Measurements from ENCODE around the gene TPBG.
"Not testable (repeated sequence)": the region's sequence is repeated elsewhere in the genome, so short reads cannot be mapped to it uniquely, and the experiment has no call there.

The TPBG gene

GRCh38 chr6:82380566-82381185 lies 17.1 kb downstream of the TPBG start:
- Histone ChIP-seq H3K4me3 (ENCODE audit: low read depth in 1 of 2, low read length in 2 of 2) (no peak overlapping the region), H3K27me3 (ENCODE audit: control insufficient read depth in 1 of 2, insufficient read depth in 2 of 2, low read length in 2 of 2) (no peaks in the 10 kb centered on the region), H3K9ac (ENCODE audit: low read length) (no peak overlapping the region), H3K9me3 (ENCODE audit: low read length) (no peaks in the 10 kb centered on the region), H3K4me1 (ENCODE audit: insufficient read depth, low read length) (no peaks in the 10 kb centered on the region), H3K36me3 (ENCODE audit: insufficient read depth, low read length) (no peaks in the 10 kb centered on the region), H3K27ac (ENCODE audit: low read depth, low read length) (no peak overlapping the region)

DNA sequence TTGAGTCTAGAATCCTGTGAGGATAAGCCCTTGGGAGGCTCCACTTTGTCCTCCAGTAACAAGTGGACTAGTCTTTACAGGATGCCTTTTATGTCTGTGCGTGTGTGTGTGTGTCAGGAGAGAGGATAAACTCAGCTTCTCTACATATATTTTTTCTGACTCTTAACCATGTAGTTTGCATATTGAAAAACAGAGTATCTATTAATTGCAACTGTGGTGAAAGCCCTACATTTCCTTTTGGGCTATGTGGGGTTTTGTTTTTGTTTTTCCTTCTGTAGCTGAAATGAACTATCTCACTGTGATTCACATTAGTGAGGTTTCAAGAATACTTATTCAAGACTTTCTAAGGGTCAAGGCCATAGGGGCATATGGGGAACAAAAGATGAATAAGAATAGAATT lies 17.7 kb downstream of the TPBG start:
- no peak overlapping the region for H3K4me3 ChIP-seq (ENCODE audit: low read depth in 1 of 2, low read length in 2 of 2)
- no peaks in the 10 kb centered on the region for H3K36me3 ChIP-seq (ENCODE audit: insufficient read depth, low read length)
- H3K27ac ChIP-seq (ENCODE audit: low read depth, low read length) = no peak overlapping the region
- H3K27me3 ChIP-seq (ENCODE audit: control insufficient read depth in 1 of 2, insufficient read depth in 2 of 2, low read length in 2 of 2) = no peaks in the 10 kb centered on the region
- no peaks in the 10 kb centered on the region for H3K4me1 ChIP-seq (ENCODE audit: insufficient read depth, low read length)
- no peak overlapping the region for H3K9ac ChIP-seq (ENCODE audit: low read length)
- H3K9me3 ChIP-seq (ENCODE audit: low read length) = no peaks in the 10 kb centered on the region

DNA sequence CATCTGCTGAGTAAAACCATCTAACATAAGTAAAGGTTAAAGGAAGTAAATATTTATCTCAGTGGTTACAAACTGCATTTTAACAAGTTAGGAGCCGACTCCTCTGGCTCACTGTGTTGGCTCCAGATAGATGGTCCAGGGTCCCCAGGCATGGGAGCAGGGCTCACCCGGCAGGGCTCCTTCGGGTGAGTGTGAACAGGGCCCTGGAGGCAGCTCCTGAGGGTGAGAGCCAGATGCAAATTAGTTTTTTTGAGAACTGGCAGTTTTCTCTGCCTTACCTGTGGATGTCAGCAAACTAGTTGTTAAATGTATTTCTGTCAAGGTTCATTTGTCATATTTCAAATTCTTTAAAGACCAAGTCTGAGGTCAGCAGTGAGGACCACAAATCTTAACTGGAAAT lies 21.5 kb downstream of the TPBG start:
- no peaks in the 10 kb centered on the region for H3K9me3 ChIP-seq (ENCODE audit: low read length)
- H3K36me3 ChIP-seq (ENCODE audit: insufficient read depth, low read length) = no peaks in the 10 kb centered on the region
- H3K4me3 ChIP-seq (ENCODE audit: low read depth in 1 of 2, low read length in 2 of 2) = no peak overlapping the region
- H3K4me1 ChIP-seq (ENCODE audit: insufficient read depth, low read length) = no peaks in the 10 kb centered on the region
- no peak overlapping the region for H3K9ac ChIP-seq (ENCODE audit: low read length)
- H3K27me3 ChIP-seq (ENCODE audit: control insufficient read depth in 1 of 2, insufficient read depth in 2 of 2, low read length in 2 of 2) = no peaks in the 10 kb centered on the region
- no peak overlapping the region for H3K27ac ChIP-seq (ENCODE audit: low read depth, low read length)

DNA sequence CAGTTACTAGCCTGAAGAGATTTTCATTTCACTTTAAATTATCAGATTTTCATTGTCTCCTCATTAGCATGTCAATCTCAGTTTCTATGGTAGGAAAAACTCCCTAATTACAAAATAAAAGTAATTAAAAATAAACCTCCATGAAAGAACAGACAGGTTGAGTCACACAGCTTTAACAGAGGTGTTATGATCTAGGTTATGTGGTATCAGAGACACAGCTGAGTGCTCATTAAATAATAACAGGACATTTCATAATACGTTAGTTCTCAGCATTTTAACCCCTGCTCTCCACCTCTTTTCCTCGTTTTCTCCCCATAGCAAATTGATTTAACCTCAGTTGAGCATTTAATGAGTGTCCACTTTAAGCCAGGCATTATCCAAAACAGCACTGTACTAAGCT lies 21.9 kb downstream of the TPBG start:
- H3K27ac ChIP-seq (ENCODE audit: low read depth, low read length) = no peak overlapping the region
- H3K27me3 ChIP-seq (ENCODE audit: control insufficient read depth in 1 of 2, insufficient read depth in 2 of 2, low read length in 2 of 2) = no peaks in the 10 kb centered on the region
- no peak overlapping the region for H3K4me3 ChIP-seq (ENCODE audit: low read depth in 1 of 2, low read length in 2 of 2)
- H3K9me3 ChIP-seq (ENCODE audit: low read length) = no peaks in the 10 kb centered on the region
- no peak overlapping the region for H3K9ac ChIP-seq (ENCODE audit: low read length)
- no peaks in the 10 kb centered on the region for H3K36me3 ChIP-seq (ENCODE audit: insufficient read depth, low read length)
- H3K4me1 ChIP-seq (ENCODE audit: insufficient read depth, low read length) = no peaks in the 10 kb centered on the region

DNA sequence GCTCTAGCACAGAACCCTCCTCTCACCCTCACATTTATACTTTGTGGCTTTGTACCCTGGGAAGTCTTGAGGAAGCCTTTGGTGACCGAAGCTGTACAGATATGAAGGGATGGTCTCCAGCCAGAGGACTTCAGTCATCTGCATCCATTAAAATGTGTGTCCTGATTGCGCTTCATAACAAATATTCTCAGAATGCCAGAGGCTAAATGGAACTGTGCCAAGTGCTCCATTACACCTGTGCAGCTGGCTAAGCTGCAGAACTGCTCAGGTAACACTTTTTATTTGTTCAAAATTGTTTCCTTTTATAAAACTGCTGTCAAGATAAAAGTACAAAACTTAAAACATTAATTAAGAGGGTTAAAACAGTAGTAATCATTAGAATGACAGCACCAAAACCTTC lies 22.3 kb downstream of the TPBG start:
- no peaks in the 10 kb centered on the region for H3K27me3 ChIP-seq (ENCODE audit: control insufficient read depth in 1 of 2, insufficient read depth in 2 of 2, low read length in 2 of 2)
- no peak overlapping the region for H3K9ac ChIP-seq (ENCODE audit: low read length)
- H3K27ac ChIP-seq (ENCODE audit: low read depth, low read length) = no peak overlapping the region
- no peak overlapping the region for H3K4me3 ChIP-seq (ENCODE audit: low read depth in 1 of 2, low read length in 2 of 2)
- H3K4me1 ChIP-seq (ENCODE audit: insufficient read depth, low read length) = no peaks in the 10 kb centered on the region
- no peaks in the 10 kb centered on the region for H3K9me3 ChIP-seq (ENCODE audit: low read length)
- no peaks in the 10 kb centered on the region for H3K36me3 ChIP-seq (ENCODE audit: insufficient read depth, low read length)

GRCh38 chr6:82394770-82395169 lies 31.2 kb downstream of the TPBG start:
- not testable (repeated sequence) for H3K4me3 ChIP-seq (ENCODE audit: low read depth in 1 of 2, low read length in 2 of 2); H3K4me1 ChIP-seq (ENCODE audit: insufficient read depth, low read length); H3K27ac ChIP-seq (ENCODE audit: low read depth, low read length); H3K27me3 ChIP-seq (ENCODE audit: control insufficient read depth in 1 of 2, insufficient read depth in 2 of 2, low read length in 2 of 2); H3K9me3 ChIP-seq (ENCODE audit: low read length); H3K9ac ChIP-seq (ENCODE audit: low read length); H3K36me3 ChIP-seq (ENCODE audit: insufficient read depth, low read length)

- Histone ChIP-seq H3K27me3 (ENCODE audit: control insufficient read depth in 1 of 2, insufficient read depth in 2 of 2, low read length in 2 of 2) (no peaks in the 10 kb centered on the region), H3K9me3 (ENCODE audit: low read length) (no peaks in the 10 kb centered on the region), H3K27ac (ENCODE audit: low read depth, low read length) (no peak overlapping the region), H3K4me1 (ENCODE audit: insufficient read depth, low read length) (no peaks in the 10 kb centered on the region), H3K36me3 (ENCODE audit: insufficient read depth, low read length) (no peaks in the 10 kb centered on the region), H3K9ac (ENCODE audit: low read length) (no peak overlapping the region), H3K4me3 (ENCODE audit: low read depth in 1 of 2, low read length in 2 of 2) (no peak overlapping the region)
Measured at GRCh38 chr6:82396964-82397751, 33.5 kb downstream of the TPBG start.

GRCh38 chr6:82397962-82398692 lies 34.5 kb downstream of the TPBG start:
- H3K4me3 ChIP-seq (ENCODE audit: low read depth in 1 of 2, low read length in 2 of 2) = no peak overlapping the region
- no peak overlapping the region for H3K9ac ChIP-seq (ENCODE audit: low read length)
- no peaks in the 10 kb centered on the region for H3K9me3 ChIP-seq (ENCODE audit: low read length)
- H3K4me1 ChIP-seq (ENCODE audit: insufficient read depth, low read length) = no peaks in the 10 kb centered on the region
- H3K27me3 ChIP-seq (ENCODE audit: control insufficient read depth in 1 of 2, insufficient read depth in 2 of 2, low read length in 2 of 2) = no peaks in the 10 kb centered on the region
- no peaks in the 10 kb centered on the region for H3K36me3 ChIP-seq (ENCODE audit: insufficient read depth, low read length)
- no peak overlapping the region for H3K27ac ChIP-seq (ENCODE audit: low read depth, low read length)

- Histone ChIP-seq H3K4me1 (ENCODE audit: insufficient read depth, low read length) (no peaks in the 10 kb centered on the region), H3K9ac (ENCODE audit: low read length) (no peak overlapping the region), H3K4me3 (ENCODE audit: low read depth in 1 of 2, low read length in 2 of 2) (no peak overlapping the region)
Measured at GRCh38 chr6:82408952-82409431, 45.4 kb downstream of the TPBG start.

DNA sequence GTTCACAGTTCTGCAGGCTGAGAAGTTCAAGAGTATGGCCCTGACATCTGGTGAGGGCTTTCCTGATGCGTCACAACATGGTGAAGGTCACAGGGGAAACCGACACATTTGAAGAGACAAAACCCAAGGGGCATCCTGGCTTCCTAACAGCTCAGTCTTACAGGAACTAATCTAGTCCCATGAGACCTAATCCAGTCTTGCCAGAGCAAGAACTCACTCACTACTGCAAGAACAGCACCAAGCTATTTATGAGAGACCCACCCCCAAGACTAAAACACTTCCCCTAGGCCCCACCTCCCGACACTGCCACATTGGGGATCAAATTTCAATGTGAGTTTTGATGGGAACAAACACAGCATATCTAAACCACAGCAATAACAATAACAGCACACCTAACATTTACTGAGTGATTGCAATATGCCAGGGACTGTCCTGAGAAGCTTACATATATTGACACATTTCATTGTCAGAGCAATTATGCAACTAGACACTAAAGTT lies 46.6 kb downstream of the TPBG start:
- no peaks in the 10 kb centered on the region for H3K36me3 ChIP-seq (ENCODE audit: insufficient read depth, low read length)
- no peak overlapping the region for H3K4me3 ChIP-seq (ENCODE audit: low read depth in 1 of 2, low read length in 2 of 2)
- H3K27ac ChIP-seq (ENCODE audit: low read depth, low read length) = no peak overlapping the region
- H3K9ac ChIP-seq (ENCODE audit: low read length) = no peak overlapping the region
- H3K9me3 ChIP-seq (ENCODE audit: low read length) = no peaks in the 10 kb centered on the region
- H3K27me3 ChIP-seq (ENCODE audit: control insufficient read depth in 1 of 2, insufficient read depth in 2 of 2, low read length in 2 of 2) = no peaks in the 10 kb centered on the region
- H3K4me1 ChIP-seq (ENCODE audit: insufficient read depth, low read length) = no peaks in the 10 kb centered on the region

More at GRCh38 chr6:82408952-82409431, 45.4 kb downstream of the TPBG start:
- no peaks in the 10 kb centered on the region for H3K27me3 ChIP-seq (ENCODE audit: control insufficient read depth in 1 of 2, insufficient read depth in 2 of 2, low read length in 2 of 2)
- no peaks in the 10 kb centered on the region for H3K36me3 ChIP-seq (ENCODE audit: insufficient read depth, low read length)
- H3K27ac ChIP-seq (ENCODE audit: low read depth, low read length) = no peak overlapping the region
- no peaks in the 10 kb centered on the region for H3K9me3 ChIP-seq (ENCODE audit: low read length)

DNA sequence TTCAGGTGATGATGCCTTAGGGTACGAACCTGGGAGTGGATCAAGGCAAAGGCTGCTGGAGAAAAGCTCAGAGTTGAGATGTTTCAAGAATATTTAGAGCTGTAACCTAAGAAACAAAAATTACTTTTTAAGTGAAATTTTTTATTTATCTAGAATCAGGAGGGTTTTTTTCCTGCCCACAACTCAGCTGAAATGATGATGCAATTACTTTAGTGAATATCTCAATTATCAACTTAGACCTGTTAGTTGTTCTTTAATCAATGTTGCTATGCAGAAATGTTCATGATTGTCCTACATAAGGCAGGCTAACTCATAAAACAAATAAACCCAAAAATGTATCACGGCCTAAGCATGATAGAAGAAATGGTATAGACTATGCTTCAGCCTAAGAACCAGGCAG lies 50.3 kb downstream of the TPBG start:
- H3K36me3 ChIP-seq (ENCODE audit: insufficient read depth, low read length) = no peaks in the 10 kb centered on the region

More for the DNA sequence above, 50.3 kb downstream of the TPBG start:
- H3K9me3 ChIP-seq (ENCODE audit: low read length) = no peaks in the 10 kb centered on the region
- H3K27ac ChIP-seq (ENCODE audit: low read depth, low read length) = no peak overlapping the region
- no peaks in the 10 kb centered on the region for H3K4me1 ChIP-seq (ENCODE audit: insufficient read depth, low read length)
- no peak overlapping the region for H3K4me3 ChIP-seq (ENCODE audit: low read depth in 1 of 2, low read length in 2 of 2)
- H3K27me3 ChIP-seq (ENCODE audit: control insufficient read depth in 1 of 2, insufficient read depth in 2 of 2, low read length in 2 of 2) = no peaks in the 10 kb centered on the region
- no peak overlapping the region for H3K9ac ChIP-seq (ENCODE audit: low read length)

Measured in muscle layer of colon (tissue), 2 donors.